B cell (primary cell): ENCODE results near the gene CDK5R2.

ENCODE experiments used
- CTCF ChIP-seq: fragments of 200-600 bp; IDR thresholded peaks from one replicate; pipeline ENCODE4 v1.8.0; 2022; ENCODE audit warnings: antibody characterized with exemption, mild to moderate bottlenecking
- EZH2 ChIP-seq: IDR thresholded peaks from 2 replicates; pipeline ENCODE4 v1.6.1; 2012; ENCODE audit warnings: borderline replicate concordance, low read depth, mild to moderate bottlenecking, moderate library complexity, low read length; ENCODE audit not compliant: insufficient read depth, poor library complexity, severe bottlenecking

GRCh38 chr2:218983934-218984238 lies 24.4 kb downstream of the CDK5R2 start:
- TF ChIP-seq CTCF (no peak), EZH2 (no peak)
